Cerebellar nuclear complex (tissue), 1 donor: ENCODE results near the gene DUSP9.

Experiments used
- DNase-seq, 2 experiments: peaks; one replicate each; lab custom pipeline; 2025; lab: John Stamatoyannopoulos, UW

The DUSP9 gene

DNA sequence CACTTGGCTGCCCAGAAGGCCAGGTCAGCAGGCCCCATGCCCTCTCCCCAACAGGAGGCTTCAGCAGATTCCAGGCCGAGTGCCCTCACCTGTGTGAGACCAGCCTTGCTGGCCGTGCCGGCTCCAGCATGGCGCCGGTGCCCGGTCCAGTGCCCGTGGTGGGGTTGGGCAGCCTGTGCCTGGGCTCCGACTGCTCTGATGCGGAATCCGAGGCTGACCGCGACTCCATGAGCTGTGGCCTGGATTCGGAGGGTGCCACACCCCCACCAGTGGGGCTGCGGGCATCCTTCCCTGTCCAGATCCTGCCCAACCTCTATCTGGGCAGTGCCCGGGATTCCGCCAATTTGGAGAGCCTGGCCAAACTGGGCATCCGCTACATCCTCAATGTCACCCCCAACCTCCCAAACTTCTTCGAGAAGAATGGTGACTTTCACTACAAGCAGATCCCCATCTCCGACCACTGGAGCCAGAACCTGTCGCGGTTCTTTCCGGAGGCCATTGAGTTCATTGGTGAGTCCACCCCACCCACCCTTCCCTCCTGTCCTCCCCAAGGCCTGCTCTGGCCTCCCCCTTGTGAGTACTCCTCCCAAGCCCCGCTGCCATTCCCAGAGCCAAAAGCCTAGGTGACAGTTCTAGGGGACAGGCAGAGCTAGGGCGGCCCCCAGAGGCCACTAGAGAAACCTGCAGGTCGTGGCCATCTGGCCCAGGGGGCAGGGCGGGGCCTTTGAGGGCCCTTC, 2.3 kb downstream of the DUSP9 start:
- no peak for DNase-seq

GRCh38 chrX:153649915-153650782, 3.1 kb downstream of the DUSP9 start:
- no peak for DNase-seq

GRCh38 chrX:153650959-153651358, 4.0 kb downstream of the DUSP9 start:
- no peak for DNase-seq

GRCh38 chrX:153651540-153652079, 4.6 kb downstream of the DUSP9 start:
- no peak for DNase-seq

DNA sequence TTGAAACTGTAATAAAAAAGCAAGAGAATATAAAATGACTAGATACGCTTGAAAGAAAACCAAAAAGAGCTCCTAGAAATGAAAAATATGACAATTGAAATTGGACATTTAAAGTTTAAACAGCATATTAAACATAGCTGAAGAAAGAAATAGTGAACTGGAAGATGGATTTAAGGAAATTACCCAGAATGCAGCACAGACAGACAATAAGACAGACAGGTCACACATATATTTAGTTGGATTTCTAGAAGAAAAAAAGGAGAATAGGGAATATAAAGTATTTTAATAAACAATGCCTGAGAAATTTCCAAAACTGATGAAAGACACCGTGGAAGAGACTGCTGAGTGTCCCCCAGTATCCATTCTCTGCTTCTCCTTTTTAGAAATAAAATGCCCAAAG, 6.6 kb downstream of the DUSP9 start:
- no peak for DNase-seq

GRCh38 chrX:153657161-153657560, 10.2 kb downstream of the DUSP9 start:
- DNase-seq = no peak

DNA sequence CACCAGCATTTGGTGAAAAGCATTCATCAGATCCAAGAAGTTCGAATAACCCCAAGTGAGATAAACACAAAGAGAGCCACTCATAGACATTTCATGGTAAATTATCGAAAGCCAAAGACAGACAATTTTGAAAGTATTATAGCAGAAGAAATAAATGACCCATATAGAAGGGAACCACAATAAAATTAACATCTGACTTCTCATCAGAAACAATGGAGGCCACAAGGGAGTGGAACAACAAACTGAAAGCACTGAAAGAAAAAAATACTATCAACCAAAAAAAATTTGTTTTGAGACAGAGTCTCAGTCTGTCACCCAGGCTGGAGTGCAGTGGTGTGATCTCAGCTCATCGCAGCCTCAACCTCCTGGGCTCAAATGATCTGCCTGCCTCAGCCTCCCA, 12.3 kb downstream of the DUSP9 start:
- no peak for DNase-seq

DNA sequence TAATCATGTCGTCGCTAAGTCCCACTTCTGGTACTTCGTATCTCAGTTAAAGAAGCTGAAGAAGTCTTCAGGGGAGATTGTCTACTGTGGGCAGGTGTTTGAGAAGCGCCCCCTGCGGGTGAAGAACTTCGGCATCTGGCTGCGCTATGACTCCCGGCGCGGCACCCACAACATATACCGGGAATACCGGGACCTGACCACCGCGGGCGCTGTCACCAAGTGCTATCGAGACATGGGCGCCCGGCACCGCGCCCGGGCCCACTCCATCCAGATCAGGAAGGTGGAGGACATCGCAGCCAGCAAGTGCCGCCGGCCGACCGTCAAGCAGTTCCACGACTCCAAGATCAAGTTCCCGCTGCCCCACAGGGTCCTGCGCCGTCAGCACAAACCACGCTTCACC, 15.3 kb downstream of the DUSP9 start:
- no peak for DNase-seq

GRCh38 chrX:153665726-153666306, 18.8 kb downstream of the DUSP9 start:
- DNase-seq = no peak

DNA sequence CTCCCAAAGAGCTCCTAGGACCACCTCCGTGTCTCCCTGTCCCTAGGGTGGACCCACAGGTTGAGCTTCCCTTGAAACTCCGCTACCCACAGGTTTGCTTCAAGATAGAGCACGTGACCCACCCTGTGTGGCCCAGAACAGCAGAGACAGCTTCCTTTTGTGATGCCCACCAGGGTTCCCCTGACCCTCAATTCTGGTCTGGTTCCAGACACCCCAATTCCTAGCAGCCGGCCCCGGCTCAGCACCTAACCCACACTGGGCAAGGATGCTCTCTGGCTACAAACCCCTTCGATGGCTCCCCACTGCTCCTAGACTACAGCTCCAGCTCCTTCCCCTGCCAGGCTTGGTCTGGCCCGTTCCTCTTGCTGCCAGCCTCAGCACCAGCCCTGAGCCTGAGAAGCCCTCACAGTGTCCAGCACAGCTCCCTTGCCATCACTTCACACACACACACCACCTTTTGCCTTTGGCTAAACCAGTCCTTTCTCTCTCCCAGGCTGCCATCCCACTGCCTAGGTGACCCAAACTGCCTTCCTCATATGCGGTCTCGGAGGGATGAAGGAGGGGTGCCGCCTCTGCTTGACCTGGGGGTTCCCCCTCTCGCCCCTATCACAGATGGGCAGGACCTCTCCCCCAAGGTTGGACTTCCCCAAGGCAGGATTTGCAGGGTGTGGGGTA, 20.4 kb downstream of the DUSP9 start:
- DNase-seq = no peak

GRCh38 chrX:153667956-153668396, 21.0 kb downstream of the DUSP9 start:
- peak in 1 of 2 experiments; percentile 5 for DNase-seq

DNA sequence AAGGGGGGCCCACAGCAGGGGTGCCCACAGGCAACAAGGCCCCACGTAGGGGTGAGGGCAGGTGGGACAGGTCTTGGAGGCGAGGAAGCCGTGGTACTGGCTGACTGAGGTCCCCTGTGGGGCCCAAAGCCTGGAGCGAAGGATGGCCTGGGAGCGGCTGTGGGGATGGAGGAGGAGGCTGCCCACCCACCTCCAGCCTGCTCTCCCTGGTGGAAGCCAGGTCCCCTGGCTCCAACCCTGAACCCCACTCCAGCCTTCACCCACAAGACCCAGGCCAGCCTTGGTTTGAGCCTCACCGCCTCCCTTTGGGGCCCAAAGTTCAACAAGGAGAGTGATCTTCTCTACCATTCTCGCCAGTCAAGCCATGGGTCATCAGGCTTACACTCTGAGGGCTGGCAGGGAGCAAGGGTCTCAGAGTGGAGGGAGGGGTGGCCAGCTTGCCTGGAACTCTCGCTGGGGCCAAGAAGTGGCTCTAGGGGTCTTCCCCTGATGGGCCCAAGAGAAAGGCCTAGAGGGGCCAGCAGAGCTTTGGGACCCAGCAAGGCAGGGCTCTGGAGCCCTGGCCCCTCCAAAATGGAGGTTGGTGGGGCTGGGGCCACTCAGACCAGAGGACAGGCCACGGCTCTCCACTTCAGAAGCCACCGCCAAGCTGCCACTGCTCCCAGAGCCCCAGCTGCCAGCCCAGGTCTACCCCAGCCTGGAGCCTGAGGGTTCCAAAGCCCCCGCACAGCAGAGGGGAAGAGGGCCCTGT, 21.6 kb downstream of the DUSP9 start:
- no peak for DNase-seq

GRCh38 chrX:153669174-153669890, 22.3 kb downstream of the DUSP9 start:
- no peak for DNase-seq

- DNase-seq = no peak
Observed at GRCh38 chrX:153669901-153670731, 23.1 kb downstream of the DUSP9 start.

DNA sequence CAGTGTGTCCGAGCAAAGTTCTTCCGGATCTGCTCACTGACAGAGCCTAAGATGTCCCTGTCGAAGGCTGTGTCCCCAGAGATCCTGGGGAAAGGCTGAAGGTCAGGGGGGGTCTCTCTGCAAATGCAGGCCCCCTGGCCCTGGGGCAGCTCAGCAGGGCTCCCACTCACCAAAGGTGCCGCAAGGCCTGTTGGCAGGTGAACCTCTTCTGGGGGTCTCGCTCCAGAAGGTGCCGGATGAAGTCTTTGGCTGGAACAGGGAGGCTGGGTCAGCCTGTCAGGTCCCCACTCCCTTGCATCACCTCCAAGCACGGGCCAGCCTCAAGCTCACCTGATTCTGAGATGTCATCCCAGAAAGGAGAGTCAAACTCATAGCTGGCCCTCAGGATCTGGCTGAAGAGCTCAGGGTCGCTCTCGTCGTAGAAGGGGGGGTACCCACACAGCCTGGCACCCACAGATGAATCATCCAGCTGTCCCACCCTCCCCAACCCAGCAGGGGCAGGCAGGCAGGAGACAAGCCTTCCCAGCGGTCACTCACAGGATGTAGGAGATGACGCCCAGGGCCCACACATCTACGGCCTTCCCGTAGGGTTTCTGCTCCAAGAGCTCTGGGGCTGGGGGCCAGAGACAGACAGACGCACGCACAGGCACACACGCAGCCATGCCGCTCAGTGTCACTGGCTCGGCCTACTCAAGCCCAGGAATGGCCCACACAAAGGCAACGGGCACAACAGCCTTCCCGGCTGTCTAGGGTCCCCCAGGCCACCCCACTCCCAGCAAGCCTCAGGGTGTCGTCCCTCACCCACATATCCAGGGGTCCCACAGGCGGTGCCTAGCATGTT, 24.0 kb downstream of the DUSP9 start:
- no peak for DNase-seq

DNA sequence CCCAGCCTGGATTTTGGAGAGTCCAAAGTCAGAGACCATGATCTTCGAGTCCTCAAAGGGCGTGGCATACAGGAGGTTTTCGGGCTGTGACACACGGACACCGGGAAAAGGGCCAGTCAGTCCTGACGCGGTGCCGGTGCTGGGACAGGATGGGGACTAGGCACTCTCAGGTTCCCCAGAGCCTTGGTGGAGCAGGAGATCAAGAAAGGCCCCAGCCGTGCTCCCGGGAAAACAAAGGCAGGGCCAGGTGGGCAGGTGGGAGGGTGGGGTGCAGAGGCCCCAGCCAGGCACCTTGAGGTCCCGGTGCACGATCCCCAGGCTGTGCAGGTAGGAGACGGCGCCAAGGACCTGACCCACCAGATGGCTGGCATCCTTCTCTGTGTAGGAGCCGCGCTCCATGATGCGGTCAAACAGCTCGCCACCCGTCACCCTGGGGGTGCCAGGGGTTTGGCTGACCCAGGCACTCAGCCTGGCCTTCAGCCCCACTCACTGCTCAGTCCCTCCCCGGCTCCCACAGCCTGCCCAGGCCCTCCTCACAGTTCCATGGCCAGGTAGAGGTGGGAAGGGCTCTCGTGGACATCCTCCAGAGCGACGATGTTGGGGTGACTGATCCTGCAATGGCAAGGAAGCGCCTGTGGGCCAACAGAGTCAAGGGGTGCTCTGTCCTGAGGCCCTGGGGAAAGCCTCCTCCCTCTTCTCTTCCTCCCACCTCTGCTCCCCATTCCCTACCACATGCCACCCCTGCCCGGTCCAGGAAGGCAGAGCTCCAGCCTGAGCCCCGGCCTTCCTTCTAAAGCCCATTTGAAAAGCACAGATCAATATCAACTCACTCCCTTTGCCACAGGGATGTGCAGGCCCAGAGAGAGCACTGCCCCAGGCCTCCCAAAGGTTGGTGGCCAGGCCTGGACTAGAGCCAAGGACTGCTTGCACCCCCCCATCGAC, 24.9 kb downstream of the DUSP9 start:
- no peak for DNase-seq
